ENCODE results near the gene RNF44. TPM values are rescaled to one million over a fixed set of nuclear protein-coding genes. Genes with fewer than 3 reads are reported as not detected.

Gene RNF44
- total and polyA plus RNA-seq, 2 of the 13 experiments (the other 11 are each of a cell fraction or from before 2014, with no cell fraction given), result 9.2 to 16.8 TPM

DNA sequence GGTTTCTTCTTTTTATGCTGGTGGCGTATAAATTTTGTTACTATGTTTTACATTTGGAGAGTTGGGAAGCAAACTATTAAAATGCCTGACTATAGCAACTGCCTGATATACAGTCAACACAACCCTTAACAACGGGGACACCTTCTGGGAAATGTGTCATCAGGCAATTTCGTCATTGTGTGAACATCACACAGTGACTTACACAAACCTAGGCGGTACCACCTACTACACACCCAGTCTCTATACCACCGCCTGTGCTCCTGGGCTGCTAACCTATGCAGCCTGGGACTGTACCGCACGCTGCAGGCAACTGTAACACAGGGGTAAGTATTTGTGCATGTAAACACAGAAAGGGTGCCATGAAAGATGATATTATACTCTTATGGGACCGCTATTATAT, 10.6 kb upstream of the RNF44 start (continued):
- no peak for TF ChIP-seq SRF (IDR thresholded peaks at IDR 0.05; ENCODE audit: low read depth, low read length)
- TF ChIP-seq SP140L (CRISPR knock-in tag; IDR thresholded peaks at IDR 0.05; ENCODE audit: borderline replicate concordance), result no peak
- no peak for TF ChIP-seq ZNF7 (CRISPR knock-in tag; IDR thresholded peaks at IDR 0.05)
- TF ChIP-seq FOSL2 (CRISPR knock-in tag; IDR thresholded peaks at IDR 0.05), result peak; percentile 87
- no peak for TF ChIP-seq MIER2 (CRISPR knock-in tag; IDR thresholded peaks at IDR 0.05)
- TF ChIP-seq MIXL1 (CRISPR knock-in tag; IDR thresholded peaks at IDR 0.05), result no peak
- TF ChIP-seq CEBPB (IDR thresholded peaks at IDR 0.05; ENCODE audit: borderline replicate concordance, low read depth, low read length), result peak; percentile 90
- no peak for TF ChIP-seq ZNF660 (CRISPR knock-in tag; IDR thresholded peaks at IDR 0.05; ENCODE audit: borderline replicate concordance, low read depth)
- TF ChIP-seq, protein P1, sequence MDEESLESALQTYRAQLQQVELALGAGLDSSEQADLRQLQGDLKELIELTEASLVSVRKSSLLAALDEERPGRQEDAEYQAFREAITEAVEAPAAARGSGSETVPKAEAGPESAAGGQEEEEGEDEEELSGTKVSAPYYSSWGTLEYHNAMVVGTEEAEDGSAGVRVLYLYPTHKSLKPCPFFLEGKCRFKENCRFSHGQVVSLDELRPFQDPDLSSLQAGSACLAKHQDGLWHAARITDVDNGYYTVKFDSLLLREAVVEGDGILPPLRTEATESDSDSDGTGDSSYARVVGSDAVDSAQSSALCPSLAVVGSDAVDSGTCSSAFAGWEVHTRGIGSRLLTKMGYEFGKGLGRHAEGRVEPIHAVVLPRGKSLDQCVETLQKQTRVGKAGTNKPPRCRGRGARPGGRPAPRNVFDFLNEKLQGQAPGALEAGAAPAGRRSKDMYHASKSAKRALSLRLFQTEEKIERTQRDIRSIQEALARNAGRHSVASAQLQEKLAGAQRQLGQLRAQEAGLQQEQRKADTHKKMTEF (CRISPR knock-in tag; IDR thresholded peaks at IDR 0.05), result 0 out of 2 replicates have a peak, but pooled peaks have one; percentile 29
- TF ChIP-seq NFE2 (CRISPR knock-in tag; IDR thresholded peaks at IDR 0.05), result no peak
- TF ChIP-seq SAP130 (CRISPR knock-in tag; IDR thresholded peaks at IDR 0.05; ENCODE audit: low read depth), result peak; percentile 62; the same call in 1 of the 2 replicates
- TF ChIP-seq, protein P2, sequence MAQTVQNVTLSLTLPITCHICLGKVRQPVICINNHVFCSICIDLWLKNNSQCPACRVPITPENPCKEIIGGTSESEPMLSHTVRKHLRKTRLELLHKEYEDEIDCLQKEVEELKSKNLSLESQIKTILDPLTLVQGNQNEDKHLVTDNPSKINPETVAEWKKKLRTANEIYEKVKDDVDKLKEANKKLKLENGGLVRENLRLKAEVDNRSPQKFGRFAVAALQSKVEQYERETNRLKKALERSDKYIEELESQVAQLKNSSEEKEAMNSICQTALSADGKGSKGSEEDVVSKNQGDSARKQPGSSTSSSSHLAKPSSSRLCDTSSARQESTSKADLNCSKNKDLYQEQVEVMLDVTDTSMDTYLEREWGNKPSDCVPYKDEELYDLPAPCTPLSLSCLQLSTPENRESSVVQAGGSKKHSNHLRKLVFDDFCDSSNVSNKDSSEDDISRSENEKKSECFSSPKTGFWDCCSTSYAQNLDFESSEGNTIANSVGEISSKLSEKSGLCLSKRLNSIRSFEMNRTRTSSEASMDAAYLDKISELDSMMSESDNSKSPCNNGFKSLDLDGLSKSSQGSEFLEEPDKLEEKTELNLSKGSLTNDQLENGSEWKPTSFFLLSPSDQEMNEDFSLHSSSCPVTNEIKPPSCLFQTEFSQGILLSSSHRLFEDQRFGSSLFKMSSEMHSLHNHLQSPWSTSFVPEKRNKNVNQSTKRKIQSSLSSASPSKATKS (CRISPR knock-in tag; IDR thresholded peaks at IDR 0.05), result no peak
- no peak for TF ChIP-seq ZNF768 (CRISPR knock-in tag; IDR thresholded peaks at IDR 0.05)
- TF ChIP-seq NCOA2 (CRISPR knock-in tag; IDR thresholded peaks at IDR 0.05), result no peak
- TF ChIP-seq, protein P3, sequence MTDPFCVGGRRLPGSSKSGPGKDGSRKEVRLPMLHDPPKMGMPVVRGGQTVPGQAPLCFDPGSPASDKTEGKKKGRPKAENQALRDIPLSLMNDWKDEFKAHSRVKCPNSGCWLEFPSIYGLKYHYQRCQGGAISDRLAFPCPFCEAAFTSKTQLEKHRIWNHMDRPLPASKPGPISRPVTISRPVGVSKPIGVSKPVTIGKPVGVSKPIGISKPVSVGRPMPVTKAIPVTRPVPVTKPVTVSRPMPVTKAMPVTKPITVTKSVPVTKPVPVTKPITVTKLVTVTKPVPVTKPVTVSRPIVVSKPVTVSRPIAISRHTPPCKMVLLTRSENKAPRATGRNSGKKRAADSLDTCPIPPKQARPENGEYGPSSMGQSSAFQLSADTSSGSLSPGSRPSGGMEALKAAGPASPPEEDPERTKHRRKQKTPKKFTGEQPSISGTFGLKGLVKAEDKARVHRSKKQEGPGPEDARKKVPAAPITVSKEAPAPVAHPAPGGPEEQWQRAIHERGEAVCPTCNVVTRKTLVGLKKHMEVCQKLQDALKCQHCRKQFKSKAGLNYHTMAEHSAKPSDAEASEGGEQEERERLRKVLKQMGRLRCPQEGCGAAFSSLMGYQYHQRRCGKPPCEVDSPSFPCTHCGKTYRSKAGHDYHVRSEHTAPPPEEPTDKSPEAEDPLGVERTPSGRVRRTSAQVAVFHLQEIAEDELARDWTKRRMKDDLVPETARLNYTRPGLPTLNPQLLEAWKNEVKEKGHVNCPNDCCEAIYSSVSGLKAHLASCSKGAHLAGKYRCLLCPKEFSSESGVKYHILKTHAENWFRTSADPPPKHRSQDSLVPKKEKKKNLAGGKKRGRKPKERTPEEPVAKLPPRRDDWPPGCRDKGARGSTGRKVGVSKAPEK (CRISPR knock-in tag; IDR thresholded peaks at IDR 0.05; ENCODE audit: borderline replicate concordance), result no peak
- TF ChIP-seq GLI4 (CRISPR knock-in tag; IDR thresholded peaks at IDR 0.05; ENCODE audit: borderline replicate concordance), result no peak
- TF ChIP-seq ZNF644 (CRISPR knock-in tag; IDR thresholded peaks at IDR 0.05; ENCODE audit: low read depth), result peak; percentile 30; the same call in 1 of the 2 replicates
- no peak for TF ChIP-seq MED8 (CRISPR knock-in tag; IDR thresholded peaks at IDR 0.05; ENCODE audit: insufficient replicate concordance)
- TF ChIP-seq, protein P4, sequence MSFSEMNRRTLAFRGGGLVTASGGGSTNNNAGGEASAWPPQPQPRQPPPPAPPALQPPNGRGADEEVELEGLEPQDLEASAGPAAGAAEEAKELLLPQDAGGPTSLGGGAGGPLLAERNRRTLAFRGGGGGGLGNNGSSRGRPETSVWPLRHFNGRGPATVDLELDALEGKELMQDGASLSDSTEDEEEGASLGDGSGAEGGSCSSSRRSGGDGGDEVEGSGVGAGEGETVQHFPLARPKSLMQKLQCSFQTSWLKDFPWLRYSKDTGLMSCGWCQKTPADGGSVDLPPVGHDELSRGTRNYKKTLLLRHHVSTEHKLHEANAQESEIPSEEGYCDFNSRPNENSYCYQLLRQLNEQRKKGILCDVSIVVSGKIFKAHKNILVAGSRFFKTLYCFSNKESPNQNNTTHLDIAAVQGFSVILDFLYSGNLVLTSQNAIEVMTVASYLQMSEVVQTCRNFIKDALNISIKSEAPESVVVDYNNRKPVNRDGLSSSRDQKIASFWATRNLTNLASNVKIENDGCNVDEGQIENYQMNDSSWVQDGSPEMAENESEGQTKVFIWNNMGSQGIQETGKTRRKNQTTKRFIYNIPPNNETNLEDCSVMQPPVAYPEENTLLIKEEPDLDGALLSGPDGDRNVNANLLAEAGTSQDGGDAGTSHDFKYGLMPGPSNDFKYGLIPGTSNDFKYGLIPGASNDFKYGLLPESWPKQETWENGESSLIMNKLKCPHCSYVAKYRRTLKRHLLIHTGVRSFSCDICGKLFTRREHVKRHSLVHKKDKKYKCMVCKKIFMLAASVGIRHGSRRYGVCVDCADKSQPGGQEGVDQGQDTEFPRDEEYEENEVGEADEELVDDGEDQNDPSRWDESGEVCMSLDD (CRISPR knock-in tag; IDR thresholded peaks at IDR 0.05; ENCODE audit: borderline replicate concordance), result no peak
- TF ChIP-seq ZBTB21 (CRISPR knock-in tag; IDR thresholded peaks at IDR 0.05), result peak; percentile 90
- TF ChIP-seq CREB1 (IDR thresholded peaks at IDR 0.05), result peak; percentile 84
- TF ChIP-seq CREB1 (CRISPR knock-in tag; IDR thresholded peaks at IDR 0.05), result peak; percentile 84
- TF ChIP-seq HOXA5 (CRISPR knock-in tag; IDR thresholded peaks at IDR 0.05), result no peak
- no peak for TF ChIP-seq ZNF781 (CRISPR knock-in tag; IDR thresholded peaks at IDR 0.05; ENCODE audit: borderline replicate concordance, not compliant biosample characterization)

Data from HepG2 (cell line).